ENCODE results near the gene SSTR3. TPM values are rescaled to one million over a fixed set of nuclear protein-coding genes. Genes with fewer than 3 reads are reported as not detected.

SSTR3 gene
- total and polyA plus RNA-seq, 2 of the 13 experiments (the other 11 are each of a cell fraction or from before 2014, with no cell fraction given) = 0.08 to 0.64 TPM

GRCh38 chr22:37184816-37185541 is 27.3 kb downstream of the SSTR3 start:
- Histone ChIP-seq H3K27me3 (ENCODE audit: control insufficient read depth in 1 of 2, insufficient read depth in 2 of 2, low read length in 2 of 2) (no peaks in the 10 kb centered on the region), H3K27ac (ENCODE audit: extremely low read length, insufficient read depth, low read length) (no peak overlapping the region), H3K9ac (ENCODE audit: insufficient read depth, low read depth, low read length) (no peak overlapping the region), H3K79me2 (ENCODE audit: insufficient read depth, low read length) (no peaks in the 10 kb centered on the region), H3K4me1 (ENCODE audit: insufficient read depth, low read length) (peaks cover 22% of the 10 kb centered on the region), H3K4me3 (replicated peaks in 1 of 3; ENCODE audit: insufficient read depth in 1 of 3, low read depth in 2 of 3, low read length in 3 of 3) (no peak overlapping the region), H3K36me3 (replicated peaks in 1 of 2; ENCODE audit: control insufficient read depth in 1 of 2, insufficient read depth in 2 of 2, low read length in 2 of 2) (no peaks in the 10 kb centered on the region), H3K4me2 (ENCODE audit: low read depth, low read length) (no peak overlapping the region), H4K20me1 (ENCODE audit: insufficient read depth, low read length) (no peaks in the 10 kb centered on the region), H3K9me3 (ENCODE audit: low read length) (no peaks in the 10 kb centered on the region), H2AFZ (ENCODE audit: low read length) (no peak overlapping the region)
- DNase-seq (ENCODE audit: low spot score) (no peak), FAIRE-seq (no peak), ATAC-seq (no peak)
- WGBS (ENCODE audit: low lambda C conversion rate) = 80% methylated on average over 18 of the region's 18 CpGs
- in situ Hi-C loops (cut with HindIII; ENCODE audit: extremely low pct_ligation_motif_present, low pct_unique_long_range_greater_than_20kb) = no loop called here
- CTCF ChIA-PET (ENCODE audit: low intra/inter-chr PET ratio, low total read pairs) = no interaction called here
- POLR2A ChIA-PET = no interaction called here
- intact Hi-C loops (cut with micrococcal nuclease; ENCODE audit: unreplicated experiment) = no loop called here
- no TSS peak for BruUV-seq (replicated peaks)
- TF ChIP-seq ZBTB1 (CRISPR knock-in tag; IDR thresholded peaks at IDR 0.05; ENCODE audit: borderline replicate concordance) (no peak), ZNF773 (CRISPR knock-in tag; IDR thresholded peaks at IDR 0.05; ENCODE audit: borderline replicate concordance) (no peak)

- BruUV-seq (replicated peaks) = no TSS peak
- ATAC-seq (no peak), DNase-seq (ENCODE audit: low spot score) (no peak), FAIRE-seq (no peak)
- intact Hi-C loops (cut with micrococcal nuclease; ENCODE audit: unreplicated experiment) (no loop called here), in situ Hi-C loops (cut with HindIII; ENCODE audit: extremely low pct_ligation_motif_present, low pct_unique_long_range_greater_than_20kb) (no loop called here)
- Histone ChIP-seq H3K36me3 (replicated peaks in 1 of 2; ENCODE audit: control insufficient read depth in 1 of 2, insufficient read depth in 2 of 2, low read length in 2 of 2) (no peaks in the 10 kb centered on the region), H3K4me1 (ENCODE audit: insufficient read depth, low read length) (peaks cover 26% of the 10 kb centered on the region), H3K9me3 (ENCODE audit: low read length) (no peaks in the 10 kb centered on the region), H3K79me2 (ENCODE audit: insufficient read depth, low read length) (no peaks in the 10 kb centered on the region), H3K27ac (ENCODE audit: extremely low read length, insufficient read depth, low read length) (no peak overlapping the region), H3K9ac (ENCODE audit: insufficient read depth, low read depth, low read length) (no peak overlapping the region), H2AFZ (ENCODE audit: low read length) (no peak overlapping the region), H4K20me1 (ENCODE audit: insufficient read depth, low read length) (no peaks in the 10 kb centered on the region), H3K4me2 (ENCODE audit: low read depth, low read length) (no peak overlapping the region), H3K4me3 (replicated peaks in 1 of 3; ENCODE audit: insufficient read depth in 1 of 3, low read depth in 2 of 3, low read length in 3 of 3) (no peak overlapping the region), H3K27me3 (ENCODE audit: control insufficient read depth in 1 of 2, insufficient read depth in 2 of 2, low read length in 2 of 2) (no peaks in the 10 kb centered on the region)
- TF ChIP-seq ZNF782 (CRISPR knock-in tag; IDR thresholded peaks at IDR 0.05; ENCODE audit: borderline replicate concordance) (no peak), PAXIP1 (CRISPR knock-in tag; conservative IDR thresholded peaks at IDR 0.05) (no peak), NFYC (CRISPR knock-in tag; IDR thresholded peaks at IDR 0.05) (no peak), NAIF1 (CRISPR knock-in tag; IDR thresholded peaks at IDR 0.05; ENCODE audit: borderline replicate concordance) (no peak)
- ChIA-PET POLR2A (no interaction called here), CTCF (ENCODE audit: low intra/inter-chr PET ratio, low total read pairs) (no interaction called here)
- WGBS (ENCODE audit: low lambda C conversion rate) = 60% methylated on average over 7 of the region's 12 CpGs
These were observed 27.9 kb downstream of the SSTR3 start for GRCh38 chr22:37184380-37184755.
